ENCODE measurements around the gene AFF1.
"Not testable (repeated sequence)": the region's sequence is repeated elsewhere in the genome, so short reads cannot be mapped to it uniquely, and the experiment has no call there.

AFF1 gene

GRCh38 chr4:87057835-87058355 is 123.1 kb downstream of the AFF1 start:
- DNase-seq (ENCODE audit: low read depth), result no peak

- peak; percentile 24 for DNase-seq (ENCODE audit: low read depth)
Measured at GRCh38 chr4:87058356-87059073, 123.7 kb downstream of the AFF1 start.

GRCh38 chr4:87060957-87061356 is 126.1 kb downstream of the AFF1 start:
- DNase-seq (ENCODE audit: low read depth), result no peak

GRCh38 chr4:87065021-87065420 is 130.2 kb downstream of the AFF1 start:
- no peak for DNase-seq (ENCODE audit: low read depth)

GRCh38 chr4:87066403-87067123 is 131.8 kb downstream of the AFF1 start:
- DNase-seq (ENCODE audit: low read depth), result no peak

- DNase-seq (ENCODE audit: low read depth), result no peak
Measured at GRCh38 chr4:87067124-87067885, 132.5 kb downstream of the AFF1 start.

- no peak for DNase-seq (ENCODE audit: low read depth)
Measured at GRCh38 chr4:87068583-87069021, 133.8 kb downstream of the AFF1 start.

- DNase-seq (ENCODE audit: low read depth), result no peak
Measured at GRCh38 chr4:87069037-87069742, 134.4 kb downstream of the AFF1 start.

- DNase-seq (ENCODE audit: low read depth), result no peak
Measured at GRCh38 chr4:87071401-87071800, 136.6 kb downstream of the AFF1 start.

GRCh38 chr4:87072545-87072944 is 137.7 kb downstream of the AFF1 start:
- not testable (repeated sequence) for DNase-seq (ENCODE audit: low read depth)

- peak; percentile 35 for DNase-seq (ENCODE audit: low read depth)
Measured at GRCh38 chr4:87073199-87074120, 138.6 kb downstream of the AFF1 start.

- DNase-seq (ENCODE audit: low read depth), result no peak
Measured at GRCh38 chr4:87074121-87074488, 139.3 kb downstream of the AFF1 start.

GRCh38 chr4:87075876-87076275 is 141.1 kb downstream of the AFF1 start:
- DNase-seq (ENCODE audit: low read depth), result no peak

GRCh38 chr4:87076690-87077358 is 142.0 kb downstream of the AFF1 start:
- DNase-seq (ENCODE audit: low read depth), result no peak

GRCh38 chr4:87077914-87078585 is 143.2 kb downstream of the AFF1 start:
- no peak for DNase-seq (ENCODE audit: low read depth)

GRCh38 chr4:87078987-87079486 is 144.2 kb downstream of the AFF1 start:
- no peak for DNase-seq (ENCODE audit: low read depth)

- DNase-seq (ENCODE audit: low read depth), result no peak
Measured at GRCh38 chr4:87079967-87080366, 145.2 kb downstream of the AFF1 start.

- DNase-seq (ENCODE audit: low read depth), result no peak
Measured at GRCh38 chr4:87080462-87080861, 145.7 kb downstream of the AFF1 start.

- DNase-seq (ENCODE audit: low read depth), result no peak
Measured at GRCh38 chr4:87081826-87082225, 147.0 kb downstream of the AFF1 start.
